HL-60/S4 treated with phorbol 12-myristate 13-acetate at 8.2 ng/mL for 4 days and 3 days (cell line): ENCODE data around the gene BPI.
"Not testable (repeated sequence)": the region's sequence is repeated elsewhere in the genome, so short reads cannot be mapped to it uniquely, and the experiment has no call there.

Experiments
- in situ Hi-C: fragments of 300-500 bp; cut with MboI; formaldehyde crosslinking; loops from 2 replicates; pipeline ENCODE4 v1.15.0; 2022; ENCODE audit warnings: low sequenced_read_pairs

BPI gene

GRCh38 chr20:38303908-38304379 lies at the start of gene BPI:
TSS of gene BPI (plus strand) at chr20:38304156. CDS start at chr20:38304224, 68 bp downstream.
- in situ Hi-C loops = no loop called here

DNA sequence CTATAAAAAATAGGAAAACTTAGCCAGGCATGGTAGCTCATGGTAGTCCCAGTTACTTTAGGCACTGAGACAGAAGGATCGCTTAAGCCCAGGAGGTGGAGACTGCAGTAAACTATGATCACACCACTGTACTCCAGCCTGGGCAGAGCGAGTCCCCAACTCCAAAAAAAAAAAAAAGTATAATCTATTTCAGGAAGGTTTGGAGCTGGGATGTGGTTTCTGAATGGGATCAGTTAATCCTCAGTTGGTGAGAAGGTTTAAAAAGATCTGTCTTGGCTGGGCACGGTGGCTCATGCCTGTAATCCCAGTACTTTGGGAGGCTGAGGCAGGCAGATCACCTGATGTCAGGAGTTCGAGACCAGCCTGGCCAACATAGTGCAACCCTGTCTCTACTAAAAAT lies 49.3 kb upstream of the BPI start:
- in situ Hi-C loops = not testable (repeated sequence)

DNA sequence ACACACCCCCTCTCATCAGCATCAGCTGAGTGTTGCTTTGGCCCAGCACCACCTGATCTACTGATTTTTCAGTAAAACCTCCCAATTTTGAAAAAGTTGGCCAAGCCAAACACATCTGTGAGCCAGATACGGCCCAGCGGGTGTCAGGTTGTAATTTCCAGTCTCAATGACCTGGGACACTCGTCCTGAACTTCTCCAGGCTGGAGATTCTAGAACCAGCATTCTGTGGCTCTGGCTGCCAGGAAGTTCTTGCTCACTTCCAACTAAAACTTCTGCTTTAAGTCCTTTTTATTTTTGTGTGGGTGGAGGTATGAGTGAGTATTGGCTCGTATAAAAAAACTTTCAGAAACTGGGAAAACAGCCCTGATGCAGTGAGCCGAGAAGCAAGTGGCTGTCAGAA lies 48.6 kb upstream of the BPI start:
- in situ Hi-C loops = no loop called here

- in situ Hi-C loops = no loop called here
Observed at GRCh38 chr20:38256021-38256420, 47.9 kb upstream of the BPI start.

DNA sequence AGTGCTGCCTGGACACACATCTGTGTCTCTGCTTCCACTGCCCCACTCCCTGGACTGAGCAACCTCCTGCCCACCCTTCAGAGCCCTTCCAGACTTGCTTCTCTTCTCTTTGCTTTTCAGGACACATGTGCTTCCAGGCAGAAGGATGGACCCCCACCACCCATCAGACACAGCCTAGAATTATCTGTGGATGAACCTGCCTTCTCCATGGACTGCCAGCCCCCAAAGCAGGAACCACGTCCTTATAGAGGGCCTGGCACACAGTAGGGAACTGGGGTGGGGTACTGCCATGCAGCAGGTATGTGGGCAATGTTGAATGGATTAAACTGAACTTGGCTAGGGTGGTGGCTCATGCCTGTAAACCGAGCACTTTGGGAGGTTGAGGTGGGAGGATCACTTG lies 47.0 kb upstream of the BPI start:
- in situ Hi-C loops = no loop called here

- in situ Hi-C loops = no loop called here
Observed at GRCh38 chr20:38258545-38259215, 45.3 kb upstream of the BPI start.

GRCh38 chr20:38260025-38260377 lies 44.0 kb upstream of the BPI start:
- in situ Hi-C loops = no loop called here

DNA sequence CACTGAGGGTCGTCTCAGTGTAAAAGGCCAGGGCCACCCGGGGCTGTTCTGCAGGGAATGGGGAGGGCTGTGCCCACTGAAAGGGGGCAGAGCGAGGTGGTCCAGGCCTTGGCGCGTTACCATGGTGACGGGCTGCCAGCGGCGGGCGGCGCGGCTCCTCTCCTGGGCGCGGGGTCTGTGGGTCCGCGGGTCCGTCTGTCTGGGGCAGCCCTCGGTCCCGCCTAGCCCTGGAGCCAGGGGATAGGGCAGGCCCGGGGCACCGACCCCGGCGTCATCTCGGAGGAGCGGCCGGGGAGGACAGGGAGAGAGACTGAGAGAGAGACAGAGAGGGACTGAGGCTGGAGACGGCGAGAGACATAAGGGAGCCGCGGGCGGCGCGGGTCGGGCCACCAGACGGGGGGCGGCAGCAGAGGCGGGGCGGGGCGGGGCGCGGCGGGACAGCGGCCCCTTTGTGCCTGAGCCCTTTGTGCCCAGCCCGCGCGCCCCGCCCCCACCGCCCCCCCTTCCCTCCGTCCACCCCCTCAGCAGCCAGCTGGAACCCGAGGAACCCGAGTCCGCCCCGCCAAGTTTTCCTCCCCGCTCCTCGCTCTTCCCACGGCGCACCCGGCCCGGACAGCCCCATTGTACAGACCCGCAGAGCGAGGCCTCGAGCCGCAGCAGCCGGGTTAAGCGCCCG lies 43.4 kb upstream of the BPI start, which contains the start of gene KIAA1755:
Gene KIAA1755 (minus strand): TSS at position 358 of the 676 bp plus-strand sequence. CDS start 235 bp downstream, at position 123.
- in situ Hi-C loops = no loop called here

DNA sequence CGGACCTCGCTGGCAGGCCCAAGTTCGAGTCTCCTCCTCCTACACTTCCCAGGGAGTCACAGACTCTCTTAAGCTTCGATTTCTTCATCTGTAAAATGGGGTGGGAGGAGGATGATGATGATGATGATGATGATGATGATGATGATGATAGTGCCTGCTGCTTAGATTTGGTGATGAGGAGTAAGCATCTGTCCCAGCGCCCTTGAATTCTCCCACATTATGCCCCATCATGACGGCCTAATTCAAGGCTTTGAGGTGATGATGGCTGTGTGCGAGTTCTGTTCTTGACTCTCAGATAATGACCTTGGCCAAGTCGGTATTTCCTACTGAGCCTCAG lies 42.9 kb upstream of the BPI start:
- in situ Hi-C loops = no loop called here

DNA sequence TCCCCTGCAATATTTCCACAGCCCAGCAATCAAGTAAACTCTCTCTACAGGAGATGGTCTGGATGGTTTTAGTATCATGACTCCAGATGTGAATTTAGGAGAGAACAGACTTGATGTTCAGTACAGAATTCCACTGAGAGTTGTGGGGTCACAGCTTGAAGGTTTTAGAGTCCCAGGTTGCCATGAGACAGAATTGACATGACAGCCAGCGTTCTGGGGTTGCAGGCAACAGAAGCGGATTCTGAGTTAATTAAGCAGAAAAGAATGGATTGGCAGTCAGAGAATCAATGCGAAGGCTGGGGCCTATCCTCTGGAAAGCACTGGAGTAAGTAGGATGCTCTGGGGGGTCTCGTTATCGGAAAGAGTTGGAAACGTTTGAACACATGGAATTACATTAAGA lies 41.0 kb upstream of the BPI start:
- in situ Hi-C loops = no loop called here

DNA sequence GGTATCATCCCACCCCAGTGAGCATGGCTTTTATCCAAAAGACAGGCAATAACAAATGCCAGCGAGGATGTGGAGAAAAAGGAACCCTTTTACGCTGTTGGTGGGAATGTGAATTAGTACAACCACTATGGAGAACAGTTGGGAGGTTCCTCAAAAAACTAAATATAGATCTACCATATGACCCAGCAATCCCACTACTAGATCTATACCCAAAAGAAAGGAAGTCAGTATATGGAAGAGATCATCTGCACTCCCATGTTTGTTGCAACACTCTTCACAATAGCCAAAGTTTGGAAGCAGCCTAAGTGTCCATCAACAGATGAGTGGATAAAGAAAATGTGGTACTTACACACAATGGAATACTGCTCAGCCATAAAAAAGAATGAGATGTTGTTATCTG lies 37.5 kb upstream of the BPI start:
- in situ Hi-C loops = no loop called here

GRCh38 chr20:38267296-38267695 lies 36.7 kb upstream of the BPI start:
- in situ Hi-C loops = no loop called here

GRCh38 chr20:38267901-38268514 lies 35.9 kb upstream of the BPI start:
- in situ Hi-C loops = no loop called here

DNA sequence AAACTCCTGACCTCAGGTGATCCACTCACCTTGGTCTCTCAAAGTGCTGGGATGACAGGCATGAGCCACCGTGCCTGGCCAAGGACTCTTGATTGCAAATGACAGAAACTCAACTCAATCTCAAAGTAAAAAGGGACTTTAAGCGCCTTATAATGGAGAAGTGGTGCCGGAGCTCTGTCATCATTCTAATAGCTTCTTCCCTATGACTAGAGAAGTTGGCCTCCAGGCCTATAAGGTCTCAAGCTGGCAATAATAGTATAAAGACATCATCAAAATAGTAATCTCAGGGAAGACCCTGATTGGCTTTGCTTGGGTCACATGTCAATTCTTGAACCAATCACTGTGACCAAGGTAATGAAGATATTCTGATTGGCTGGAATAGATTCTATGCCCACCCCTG lies 34.9 kb upstream of the BPI start:
- in situ Hi-C loops = no loop called here

GRCh38 chr20:38269715-38270114 lies 34.2 kb upstream of the BPI start:
- in situ Hi-C loops = no loop called here

- in situ Hi-C loops = no loop called here
Observed at GRCh38 chr20:38270869-38271605, 32.9 kb upstream of the BPI start.

GRCh38 chr20:38271608-38272120 lies 32.3 kb upstream of the BPI start:
- in situ Hi-C loops = no loop called here

- in situ Hi-C loops = no loop called here
Observed at GRCh38 chr20:38272398-38272797, 31.6 kb upstream of the BPI start.

GRCh38 chr20:38272961-38273360 lies 31.0 kb upstream of the BPI start:
- in situ Hi-C loops = no loop called here

DNA sequence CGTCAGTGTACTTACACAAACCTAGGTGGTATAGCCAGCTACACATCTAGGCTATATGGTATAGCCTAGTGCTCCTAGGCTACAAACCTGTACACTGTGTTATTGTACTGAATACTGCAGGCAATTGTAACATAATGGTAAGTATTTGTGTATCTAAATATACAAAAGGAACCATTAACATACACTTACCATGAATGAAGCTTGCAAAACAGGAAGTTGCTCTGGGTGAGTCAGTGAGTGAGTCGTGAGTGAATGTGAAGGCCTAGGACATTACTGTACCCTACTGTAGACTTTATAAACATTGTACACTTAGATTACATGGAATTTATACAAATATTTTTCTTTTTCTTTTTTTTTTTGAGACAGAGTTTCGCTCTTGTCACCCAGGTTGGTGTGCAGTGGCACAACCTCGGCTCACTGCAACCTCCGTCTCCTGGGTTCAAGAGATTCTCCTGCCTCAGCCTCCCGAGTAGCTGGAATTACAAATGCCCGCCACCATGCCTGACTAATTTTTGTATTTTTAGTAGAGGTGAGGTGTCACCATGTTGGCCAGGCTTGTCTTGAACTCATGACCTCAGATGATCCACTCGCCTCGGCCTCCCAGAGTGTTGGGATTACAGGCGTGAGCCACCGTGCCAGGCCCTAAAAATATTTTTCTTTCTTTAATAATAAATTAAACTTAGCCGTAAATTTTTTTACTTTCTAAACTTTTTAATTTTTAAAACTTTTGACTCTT lies 28.0 kb upstream of the BPI start:
- in situ Hi-C loops = no loop called here

GRCh38 chr20:38277285-38277684 lies 26.7 kb upstream of the BPI start:
- in situ Hi-C loops = no loop called here
